Lower leg skin (tissue), 3 donors: ENCODE measurements around the gene ZNF134.

Experiments
- POLR2A ChIP-seq, 2 donors: fragments of 450-650 bp; IDR thresholded peaks; one replicate each; pipeline ENCODE4 v1.6.1; 2016 to 2017; ENCODE audit warnings: antibody characterized with exemption in 2 of 2, mild to moderate bottlenecking in 1 of 2, moderate library complexity in 1 of 2
- TF ChIP-seq, protein P1 (sequence below), 3 donors: fragments of 450-650 bp; IDR thresholded peaks; one replicate each; pipeline ENCODE4 v1.5.1; 2016; ENCODE audit warnings: antibody characterized with exemption in 3 of 3, mild to moderate bottlenecking in 3 of 3, moderate library complexity in 2 of 3

DNA sequence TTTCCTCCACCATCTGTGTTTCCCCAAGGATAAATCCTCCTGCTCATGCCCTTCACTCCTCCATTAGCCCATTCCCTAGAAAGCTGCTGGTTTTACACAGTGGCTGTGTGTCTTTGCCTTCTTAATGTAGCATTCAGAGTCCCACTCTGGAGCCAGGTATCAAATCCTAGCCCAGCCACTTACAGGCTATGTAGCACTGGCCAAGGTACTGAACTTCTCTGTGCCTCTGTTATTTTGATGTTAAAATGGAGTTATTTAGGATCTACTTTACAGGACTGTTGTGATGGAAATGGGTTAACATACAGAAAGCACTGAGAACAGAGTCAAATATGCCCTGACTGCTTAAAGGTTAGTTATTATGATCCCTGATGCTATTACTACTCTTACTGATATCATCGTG lies 53.2 kb downstream of the ZNF134 start:
- TF ChIP-seq, protein P1, sequence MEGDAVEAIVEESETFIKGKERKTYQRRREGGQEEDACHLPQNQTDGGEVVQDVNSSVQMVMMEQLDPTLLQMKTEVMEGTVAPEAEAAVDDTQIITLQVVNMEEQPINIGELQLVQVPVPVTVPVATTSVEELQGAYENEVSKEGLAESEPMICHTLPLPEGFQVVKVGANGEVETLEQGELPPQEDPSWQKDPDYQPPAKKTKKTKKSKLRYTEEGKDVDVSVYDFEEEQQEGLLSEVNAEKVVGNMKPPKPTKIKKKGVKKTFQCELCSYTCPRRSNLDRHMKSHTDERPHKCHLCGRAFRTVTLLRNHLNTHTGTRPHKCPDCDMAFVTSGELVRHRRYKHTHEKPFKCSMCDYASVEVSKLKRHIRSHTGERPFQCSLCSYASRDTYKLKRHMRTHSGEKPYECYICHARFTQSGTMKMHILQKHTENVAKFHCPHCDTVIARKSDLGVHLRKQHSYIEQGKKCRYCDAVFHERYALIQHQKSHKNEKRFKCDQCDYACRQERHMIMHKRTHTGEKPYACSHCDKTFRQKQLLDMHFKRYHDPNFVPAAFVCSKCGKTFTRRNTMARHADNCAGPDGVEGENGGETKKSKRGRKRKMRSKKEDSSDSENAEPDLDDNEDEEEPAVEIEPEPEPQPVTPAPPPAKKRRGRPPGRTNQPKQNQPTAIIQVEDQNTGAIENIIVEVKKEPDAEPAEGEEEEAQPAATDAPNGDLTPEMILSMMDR (IDR thresholded peaks at IDR 0.05) = no peak
- TF ChIP-seq POLR2A (IDR thresholded peaks at IDR 0.05) = no peak
